ENCODE results near the gene CSF3. TPM values are rescaled to one million over a fixed set of nuclear protein-coding genes. Genes with fewer than 3 reads are reported as not detected.

Gene CSF3
- total RNA-seq, 6 experiments from 2014 or later = 0.31 TPM; not detected in 5

- TF ChIP-seq CTCF (IDR thresholded peaks at IDR 0.05) = no peak
- no peak for TF ChIP-seq POLR2A (IDR thresholded peaks at IDR 0.05)
- WGBS (ENCODE audit: insufficient coverage, low coverage, low lambda C conversion rate, missing lambda C conversion rate) = 82% methylated on average over 4 of the region's 8 CpGs
- DNase-seq (no peak), ATAC-seq (no peak)
- peaks cover 0 to 21% (median 7%) of the 10 kb centered on the region in 4 donors for H3K4me1 ChIP-seq
- peaks cover 0 to 32% (median 2%) of the 10 kb centered on the region in 4 donors for H3K36me3 ChIP-seq
- H3K27ac ChIP-seq = no peak overlapping the region
- no peaks in the 10 kb centered on the region for H3K27me3 ChIP-seq
- intact Hi-C loops (cut with DNase I) = no loop called here
- no peaks in the 10 kb centered on the region for H3K9me3 ChIP-seq
- H3K4me3 ChIP-seq = no peak overlapping the region
These were observed 19.4 kb downstream of the CSF3 start for GRCh38 chr17:40034426-40035161.

DNA sequence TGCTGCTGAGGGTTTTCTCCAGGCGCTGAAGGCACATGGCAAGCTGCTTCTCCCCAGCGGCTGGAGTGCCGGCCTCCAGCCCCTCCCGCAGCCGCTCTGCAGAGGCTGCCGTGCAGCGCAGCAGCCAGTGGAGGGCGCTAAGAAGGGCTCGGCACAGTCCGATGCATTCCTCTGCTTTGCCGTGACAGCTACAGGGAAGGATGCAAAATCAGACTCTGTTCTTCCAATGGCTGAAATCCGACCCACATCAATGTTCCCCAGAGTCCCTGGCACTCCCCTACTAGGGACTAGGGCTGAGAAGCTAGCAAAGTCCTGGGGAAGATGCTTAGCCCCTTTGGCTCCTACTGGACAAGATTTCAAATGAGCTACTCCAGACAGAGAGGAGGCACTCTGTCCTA lies 19.9 kb downstream of the CSF3 start:
- H3K9me3 ChIP-seq = no peaks in the 10 kb centered on the region
- no CpG with 5 or more reads among the region's 12 CpGs for WGBS (ENCODE audit: insufficient coverage, low coverage, low lambda C conversion rate, missing lambda C conversion rate)
- H3K27me3 ChIP-seq = no peaks in the 10 kb centered on the region
- H3K4me3 ChIP-seq = no peak overlapping the region
- intact Hi-C loops (cut with DNase I) = no loop called here
- H3K27ac ChIP-seq = no peak overlapping the region
- ATAC-seq = no peak
- DNase-seq = no peak
- H3K36me3 ChIP-seq = peaks cover 0 to 26% (median 1%) of the 10 kb centered on the region in 4 donors
- H3K4me1 ChIP-seq = peaks cover 0 to 21% (median 7%) of the 10 kb centered on the region in 4 donors
- TF ChIP-seq POLR2A (IDR thresholded peaks at IDR 0.05) (no peak), CTCF (IDR thresholded peaks at IDR 0.05) (peak in 2 of 4 donors; percentile 16 to 19)

GRCh38 chr17:40038882-40039513 lies 23.8 kb downstream of the CSF3 start:
- ATAC-seq (peak; percentile 95 to 98 (median 96)), DNase-seq (peak in 2 of 3 donors; percentile 59 to 68)
- Histone ChIP-seq H3K4me1 (peaks cover 0 to 5% (median 0%) of the 10 kb centered on the region in 4 donors), H3K27ac (no peak overlapping the region), H3K9me3 (no peaks in the 10 kb centered on the region), H3K4me3 (no peak overlapping the region), H3K36me3 (peaks cover 0 to 14% (median 1%) of the 10 kb centered on the region in 4 donors), H3K27me3 (no peaks in the 10 kb centered on the region)
- WGBS (ENCODE audit: insufficient coverage, low coverage, low lambda C conversion rate, missing lambda C conversion rate) = 33% methylated on average over 10 of the region's 11 CpGs
- intact Hi-C loops (cut with DNase I) = no loop called here
- peak; percentile 60 to 74 (median 73) for TF ChIP-seq CTCF (IDR thresholded peaks at IDR 0.05)
- TF ChIP-seq POLR2A (IDR thresholded peaks at IDR 0.05) = no peak

- Histone ChIP-seq H3K36me3 (peaks cover 0 to 4% (median 0%) of the 10 kb centered on the region in 4 donors), H3K27me3 (no peaks in the 10 kb centered on the region), H3K4me1 (peaks cover 0 to 5% (median 0%) of the 10 kb centered on the region in 4 donors), H3K27ac (no peak overlapping the region), H3K4me3 (no peak overlapping the region), H3K9me3 (no peaks in the 10 kb centered on the region)
- intact Hi-C loops (cut with DNase I) = no loop called here
- no peak for DNase-seq
- WGBS (ENCODE audit: insufficient coverage, low coverage, low lambda C conversion rate, missing lambda C conversion rate) = 86% methylated on average over 2 of the region's 2 CpGs
- no peak for ATAC-seq
- no peak for TF ChIP-seq POLR2A (IDR thresholded peaks at IDR 0.05)
- no peak for TF ChIP-seq CTCF (IDR thresholded peaks at IDR 0.05)
These were observed 26.0 kb downstream of the CSF3 start for GRCh38 chr17:40041196-40041595.
